Breast epithelium (tissue), 3 donors: ENCODE data around the gene LY6G5B.

ENCODE experiments used
- CTCF ChIP-seq, 3 donors: fragments of 450-650 bp; IDR thresholded peaks; one replicate each; pipeline ENCODE4 v1.5.1; 2016 to 2017; ENCODE audit warnings: antibody characterized with exemption in 3 of 3, mild to moderate bottlenecking in 3 of 3, moderate library complexity in 3 of 3
- POLR2A ChIP-seq: fragments of 450-650 bp; IDR thresholded peaks from one replicate; pipeline ENCODE4 v1.6.1; 2016; ENCODE audit warnings: antibody characterized with exemption, mild to moderate bottlenecking, moderate library complexity

GRCh38 chr6:31666337-31666965, 3.3 kb upstream of the LY6G5B start:
- TF ChIP-seq CTCF (IDR thresholded peaks at IDR 0.05) (no peak), POLR2A (no peak)
